Gastrocnemius medialis (tissue), 4 donors: Measurements from ENCODE around the gene RNF123. TPM values are rescaled to one million over a fixed set of nuclear protein-coding genes. Genes with fewer than 3 reads are reported as not detected.

Source experiments
- ATAC-seq, 2 donors: fragments of 150-250 bp; one replicate each; pipeline ENCODE4 v1.9.1; 2016
- DNase-seq, 2 donors: peaks; one replicate each; pipeline ENCODE4 v3.0.0-alpha.2; 2019
- H3K27ac ChIP-seq, 4 donors: fragments of 200-600 bp; sonication (generic); 1 replicate in 1 of 4; 2 replicates in 3 of 4; pipeline ENCODE4 v1.5.1; 2016 to 2018; ENCODE audit warnings: mild to moderate bottlenecking in 2 of 4, moderate library complexity in 1 of 4
- H3K27me3 ChIP-seq, 3 donors: fragments of 200-600 bp; sonication (generic) in 2 of 3; 1 replicate in 1 of 3; 2 replicates in 2 of 3; pipeline versions ENCODE4 v1.5.1 to v1.6.0; 2016 to 2019; ENCODE audit warnings: mild to moderate bottlenecking in 1 of 3, moderate library complexity in 1 of 3
- H3K36me3 ChIP-seq, 2 donors: fragments of 200-600 bp; sonication (generic) in 1 of 2; one replicate each; pipeline ENCODE4 v1.5.1; 2017 to 2018
- H3K4me1 ChIP-seq, 2 donors: fragments of 200-600 bp; sonication (generic) in 1 of 2; one replicate each; pipeline ENCODE4 v1.5.1; 2016 to 2017; ENCODE audit warnings: mild to moderate bottlenecking in 2 of 2
- H3K4me3 ChIP-seq, 4 donors: fragments of 200-600 bp; sonication (generic) in 3 of 4; 1 replicate in 1 of 4; 2 replicates in 3 of 4; pipeline ENCODE4 v1.5.1; 2016 to 2019; ENCODE audit warnings: mild to moderate bottlenecking in 2 of 4
- H3K9me3 ChIP-seq, 3 donors: fragments of 200-600 bp; sonication (generic) in 2 of 3; 1 replicate in 1 of 3; 2 replicates in 2 of 3; pipeline ENCODE4 v1.5.1; 2016 to 2019
- POLR2A ChIP-seq, 2 donors: fragments of 450-650 bp; IDR thresholded peaks; one replicate each; pipeline ENCODE4 v1.6.1; 2017; ENCODE audit warnings: antibody characterized with exemption in 2 of 2, mild to moderate bottlenecking in 2 of 2, moderate library complexity in 2 of 2
- in situ Hi-C, 4 donors: fragments of 200-750 bp; cut with MboI; loops; one replicate each; pipeline versions ENCODE4 v1.15.0 to v1.8.0; 2017; ENCODE audit warnings: low sequenced_read_pairs in 4 of 4
- intact Hi-C: fragments of 100-400 bp; cut with DNase I; formaldehyde crosslinking; loops from one replicate; pipeline ENCODE4 v1.15.1; 2023; ENCODE audit warnings: low total_unique reads
- total RNA-seq, 4 donors: library from RNA; depleted of rRNA; stranded (reverse); fragments of >200 nt; gene quantifications; one replicate each; pipeline versions ENCODE4 v1.1.0 to v1.2.3, GENCODE V29; 2016
- TF ChIP-seq, protein P1 (sequence below), 5 experiments: fragments of 450-650 bp in 3 of 5; fragments of 200-600 bp in 2 of 5; sonication (generic) in 2 of 5; IDR thresholded peaks in 4 of 5; conservative IDR thresholded peaks in 1 of 5; 1 replicate in 4 of 5; 2 replicates in 1 of 5; pipeline ENCODE4 v1.5.1; 2016 to 2019; ENCODE audit warnings: antibody characterized with exemption in 5 of 5, mild to moderate bottlenecking in 3 of 5, moderate library complexity in 3 of 5

Gene RNF123
- total RNA-seq, 4 donors from 2014 or later, result 82.8 to 132 (median 128) TPM

DNA sequence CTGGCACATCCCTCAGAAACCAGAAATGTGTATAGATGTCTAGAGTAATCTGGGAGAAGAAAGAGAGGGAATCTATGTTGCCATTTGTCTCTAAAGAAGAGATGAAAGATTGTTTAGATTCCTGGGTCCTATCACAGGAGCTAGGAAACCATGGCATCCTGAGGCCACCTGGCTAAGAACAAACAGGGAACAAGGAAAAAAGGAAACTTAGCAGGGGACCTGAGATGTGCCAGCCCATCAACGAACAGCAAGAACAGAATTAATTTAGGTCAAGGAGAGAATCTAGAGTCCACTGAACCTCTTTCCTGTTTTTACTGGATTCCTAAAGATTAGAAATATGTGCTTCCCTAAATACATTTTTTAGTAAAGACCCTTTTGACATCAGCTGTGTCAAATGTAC lies 66.7 kb downstream of the RNF123 start:
- no peak for TF ChIP-seq POLR2A (IDR thresholded peaks at IDR 0.05)
- TF ChIP-seq, protein P1, sequence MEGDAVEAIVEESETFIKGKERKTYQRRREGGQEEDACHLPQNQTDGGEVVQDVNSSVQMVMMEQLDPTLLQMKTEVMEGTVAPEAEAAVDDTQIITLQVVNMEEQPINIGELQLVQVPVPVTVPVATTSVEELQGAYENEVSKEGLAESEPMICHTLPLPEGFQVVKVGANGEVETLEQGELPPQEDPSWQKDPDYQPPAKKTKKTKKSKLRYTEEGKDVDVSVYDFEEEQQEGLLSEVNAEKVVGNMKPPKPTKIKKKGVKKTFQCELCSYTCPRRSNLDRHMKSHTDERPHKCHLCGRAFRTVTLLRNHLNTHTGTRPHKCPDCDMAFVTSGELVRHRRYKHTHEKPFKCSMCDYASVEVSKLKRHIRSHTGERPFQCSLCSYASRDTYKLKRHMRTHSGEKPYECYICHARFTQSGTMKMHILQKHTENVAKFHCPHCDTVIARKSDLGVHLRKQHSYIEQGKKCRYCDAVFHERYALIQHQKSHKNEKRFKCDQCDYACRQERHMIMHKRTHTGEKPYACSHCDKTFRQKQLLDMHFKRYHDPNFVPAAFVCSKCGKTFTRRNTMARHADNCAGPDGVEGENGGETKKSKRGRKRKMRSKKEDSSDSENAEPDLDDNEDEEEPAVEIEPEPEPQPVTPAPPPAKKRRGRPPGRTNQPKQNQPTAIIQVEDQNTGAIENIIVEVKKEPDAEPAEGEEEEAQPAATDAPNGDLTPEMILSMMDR (IDR thresholded peaks at IDR 0.05 in 4 of 5, conservative IDR thresholded peaks at IDR 0.05 in 1 of 5), result no peak
- in situ Hi-C loops, result no loop called here
- no peaks in the 10 kb centered on the region for H3K9me3 ChIP-seq
- intact Hi-C loops, result no loop called here
- H3K36me3 ChIP-seq, result no peaks in the 10 kb centered on the region
- ATAC-seq (no peak), DNase-seq (no peak)
- no peak overlapping the region for H3K27ac ChIP-seq
- no peak overlapping the region for H3K4me3 ChIP-seq
- H3K27me3 ChIP-seq, result no peaks in the 10 kb centered on the region
- H3K4me1 ChIP-seq, result peaks cover 48 to 53% of the 10 kb centered on the region in 2 donors

- Histone ChIP-seq H3K9me3 (no peaks in the 10 kb centered on the region), H3K36me3 (no peaks in the 10 kb centered on the region), H3K4me1 (peaks cover 48 to 53% of the 10 kb centered on the region in 2 donors), H3K4me3 (no peak overlapping the region), H3K27ac (peak overlapping the region in 1 of 4 donors; percentile 36), H3K27me3 (no peaks in the 10 kb centered on the region)
- peak in 1 of 2 donors; percentile 41 for ATAC-seq
- TF ChIP-seq, protein P1 (IDR thresholded peaks at IDR 0.05 in 4 of 5, conservative IDR thresholded peaks at IDR 0.05 in 1 of 5), result no peak
- no peak for TF ChIP-seq POLR2A (IDR thresholded peaks at IDR 0.05)
- in situ Hi-C loops (no loop called here), intact Hi-C loops (no loop called here)
- DNase-seq, result no peak
Observed at GRCh38 chr3:49757197-49757596, 67.8 kb downstream of the RNF123 start.

DNA sequence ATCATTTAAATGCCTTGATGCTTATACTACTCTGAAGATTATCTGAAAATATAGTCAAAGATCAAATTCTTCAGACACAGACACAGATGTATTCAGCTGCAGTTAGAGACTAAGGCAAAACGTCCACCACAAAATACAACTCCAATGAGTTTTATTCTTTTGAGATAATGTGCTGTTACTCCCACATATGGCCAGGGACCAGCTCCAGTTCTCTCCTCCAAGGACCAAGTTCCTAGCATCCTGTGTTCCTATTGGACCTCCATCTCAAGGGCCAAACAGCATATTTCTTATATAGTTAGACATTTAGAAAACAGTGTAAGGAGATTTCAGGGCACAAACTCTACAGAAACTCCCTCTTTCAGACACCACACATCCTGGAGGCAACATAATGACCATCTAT lies 69.9 kb downstream of the RNF123 start:
- Histone ChIP-seq H3K9me3 (no peaks in the 10 kb centered on the region), H3K36me3 (no peaks in the 10 kb centered on the region), H3K27me3 (no peaks in the 10 kb centered on the region), H3K4me3 (no peak overlapping the region), H3K4me1 (peaks cover 41 to 47% of the 10 kb centered on the region in 2 donors), H3K27ac (peak overlapping the region in 1 of 4 donors; percentile 66)
- intact Hi-C loops (no loop called here), in situ Hi-C loops (no loop called here)
- TF ChIP-seq, protein P1 (IDR thresholded peaks at IDR 0.05 in 4 of 5, conservative IDR thresholded peaks at IDR 0.05 in 1 of 5), result no peak
- TF ChIP-seq POLR2A (IDR thresholded peaks at IDR 0.05), result no peak
- ATAC-seq (no peak), DNase-seq (no peak)

- ATAC-seq (peak in 1 of 2 donors; percentile 48), DNase-seq (no peak)
- in situ Hi-C loops (no loop called here), intact Hi-C loops (no loop called here)
- TF ChIP-seq POLR2A (IDR thresholded peaks at IDR 0.05), result no peak
- TF ChIP-seq, protein P1 (IDR thresholded peaks at IDR 0.05 in 4 of 5, conservative IDR thresholded peaks at IDR 0.05 in 1 of 5), result no peak
- Histone ChIP-seq H3K4me1 (peaks cover 23 to 29% of the 10 kb centered on the region in 2 donors), H3K4me3 (no peak overlapping the region), H3K27ac (no peak overlapping the region), H3K9me3 (no peaks in the 10 kb centered on the region), H3K27me3 (no peaks in the 10 kb centered on the region), H3K36me3 (no peaks in the 10 kb centered on the region)
Observed at GRCh38 chr3:49761661-49762060, 72.3 kb downstream of the RNF123 start.

DNA sequence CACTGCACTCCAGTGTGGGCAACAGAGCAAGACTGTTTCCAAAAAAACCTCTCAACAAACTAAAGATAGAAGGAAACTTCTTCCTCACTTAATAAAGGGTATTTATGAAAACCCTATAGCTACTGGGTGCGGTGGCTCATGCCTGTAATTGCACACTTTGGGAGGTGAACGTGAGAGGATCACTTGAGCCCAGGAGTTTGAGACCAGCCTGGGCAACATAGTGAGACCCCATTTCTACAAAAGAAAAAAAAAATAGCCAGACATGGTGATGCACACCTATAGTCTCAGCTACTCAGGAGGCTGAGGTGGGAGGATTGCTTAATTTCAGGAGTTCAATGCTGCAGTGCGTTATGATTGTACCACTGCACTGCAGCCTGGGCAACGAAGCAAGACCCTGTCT lies 74.6 kb downstream of the RNF123 start:
- Histone ChIP-seq H3K4me1 (peaks cover 1 to 8% of the 10 kb centered on the region in 2 donors), H3K27me3 (no peaks in the 10 kb centered on the region), H3K27ac (no peak overlapping the region), H3K9me3 (no peaks in the 10 kb centered on the region), H3K4me3 (no peak overlapping the region), H3K36me3 (no peaks in the 10 kb centered on the region)
- intact Hi-C loops (no loop called here), in situ Hi-C loops (no loop called here)
- ATAC-seq (no peak), DNase-seq (no peak)
- TF ChIP-seq, protein P1 (IDR thresholded peaks at IDR 0.05 in 4 of 5, conservative IDR thresholded peaks at IDR 0.05 in 1 of 5), result no peak
- TF ChIP-seq POLR2A (IDR thresholded peaks at IDR 0.05), result no peak
